ENCODE measurements around the gene FBXO34. TPM values are rescaled to one million over a fixed set of nuclear protein-coding genes. Genes with fewer than 3 reads are reported as not detected.

Gene FBXO34
- total RNA-seq, 6 experiments from 2014 or later, result 6.2 to 10.3 (median 8.7) TPM

- H3K9me3 ChIP-seq, result no peaks in the 10 kb centered on the region
- H3K36me3 ChIP-seq, result no peaks in the 10 kb centered on the region
- no peak overlapping the region for H3K27ac ChIP-seq
- H3K4me3 ChIP-seq, result no peak overlapping the region
- no peak for DNase-seq
- ATAC-seq, result no peak
- 53% methylated on average over 2 of the region's 2 CpGs for WGBS (ENCODE audit: insufficient coverage, low coverage, low lambda C conversion rate, missing lambda C conversion rate)
- TF ChIP-seq POLR2A (IDR thresholded peaks at IDR 0.05) (no peak), CTCF (IDR thresholded peaks at IDR 0.05) (no peak)
- no peaks in the 10 kb centered on the region for H3K27me3 ChIP-seq
- H3K4me1 ChIP-seq, result peaks cover 0 to 28% (median 10%) of the 10 kb centered on the region in 4 donors
- intact Hi-C loops (cut with DNase I), result no loop called here
Measured at GRCh38 chr14:55272922-55273321, 1.7 kb downstream of the FBXO34 start.

- Histone ChIP-seq H3K9me3 (no peaks in the 10 kb centered on the region), H3K27me3 (no peaks in the 10 kb centered on the region), H3K36me3 (no peaks in the 10 kb centered on the region), H3K4me3 (no peak overlapping the region), H3K27ac (no peak overlapping the region), H3K4me1 (peaks cover 0 to 28% (median 10%) of the 10 kb centered on the region in 4 donors)
- 19% methylated on average over 3 of the region's 3 CpGs for WGBS (ENCODE audit: insufficient coverage, low coverage, low lambda C conversion rate, missing lambda C conversion rate)
- TF ChIP-seq CTCF (IDR thresholded peaks at IDR 0.05), result no peak
- no peak for TF ChIP-seq POLR2A (IDR thresholded peaks at IDR 0.05)
- intact Hi-C loops (cut with DNase I), result no loop called here
- ATAC-seq, result no peak
- no peak for DNase-seq
Measured at GRCh38 chr14:55274146-55274545, 2.9 kb downstream of the FBXO34 start.

GRCh38 chr14:55274751-55275150 is 3.5 kb downstream of the FBXO34 start:
- TF ChIP-seq CTCF (IDR thresholded peaks at IDR 0.05) (no peak), POLR2A (IDR thresholded peaks at IDR 0.05) (no peak)
- no peaks in the 10 kb centered on the region for H3K9me3 ChIP-seq
- H3K36me3 ChIP-seq, result no peaks in the 10 kb centered on the region
- no peak overlapping the region for H3K4me3 ChIP-seq
- H3K27ac ChIP-seq, result no peak overlapping the region
- intact Hi-C loops (cut with DNase I), result no loop called here
- H3K4me1 ChIP-seq, result peaks cover 0 to 28% (median 10%) of the 10 kb centered on the region in 4 donors
- DNase-seq (no peak), ATAC-seq (no peak)
- WGBS (ENCODE audit: insufficient coverage, low coverage, low lambda C conversion rate, missing lambda C conversion rate), result 32% methylated on average over 1 of the region's 1 CpG
- H3K27me3 ChIP-seq, result no peaks in the 10 kb centered on the region

- intact Hi-C loops (cut with DNase I), result no loop called here
- Histone ChIP-seq H3K4me1 (peaks cover 0 to 28% (median 10%) of the 10 kb centered on the region in 4 donors), H3K27ac (no peak overlapping the region), H3K36me3 (no peaks in the 10 kb centered on the region), H3K4me3 (no peak overlapping the region), H3K9me3 (no peaks in the 10 kb centered on the region), H3K27me3 (no peaks in the 10 kb centered on the region)
- no peak for ATAC-seq
- 75% methylated on average over 3 of the region's 3 CpGs for WGBS (ENCODE audit: insufficient coverage, low coverage, low lambda C conversion rate, missing lambda C conversion rate)
- DNase-seq, result no peak
- no peak for TF ChIP-seq CTCF (IDR thresholded peaks at IDR 0.05)
- TF ChIP-seq POLR2A (IDR thresholded peaks at IDR 0.05), result no peak
Measured at GRCh38 chr14:55276736-55277135, 5.5 kb downstream of the FBXO34 start.
